Dedifferentiated amniotic fluid mesenchymal stem cell (primary cell): ENCODE measurements around the gene EVPL.
"Not testable (repeated sequence)": the region's sequence is repeated elsewhere in the genome, so short reads cannot be mapped to it uniquely, and the experiment has no call there.

Experiments used
- DNase-seq: peaks from one replicate; pipeline ENCODE4 v3.0.0-alpha.2; 2016; ENCODE audit errors: extremely low spot score

Gene EVPL

GRCh38 chr17:76048025-76048605 is 21.0 kb upstream of the EVPL start:
- no peak for DNase-seq

GRCh38 chr17:76046064-76046463 is 19.0 kb upstream of the EVPL start:
- DNase-seq: no peak

GRCh38 chr17:76044475-76045007 is 17.4 kb upstream of the EVPL start:
- DNase-seq: not testable (repeated sequence)

GRCh38 chr17:76042868-76043267 is 15.8 kb upstream of the EVPL start:
- DNase-seq: not testable (repeated sequence)

GRCh38 chr17:76040376-76040775 is 13.3 kb upstream of the EVPL start:
- DNase-seq: no peak

- no peak for DNase-seq
Observed at GRCh38 chr17:76039121-76039520, 12.0 kb upstream of the EVPL start.

- DNase-seq: no peak
Observed at GRCh38 chr17:76038050-76038449, 10.9 kb upstream of the EVPL start.

- no peak for DNase-seq
Observed at GRCh38 chr17:76036497-76037261, 9.6 kb upstream of the EVPL start.

GRCh38 chr17:76034428-76035350 is 7.6 kb upstream of the EVPL start:
- no peak for DNase-seq

GRCh38 chr17:76033139-76033538 is 6.0 kb upstream of the EVPL start:
- DNase-seq: no peak

GRCh38 chr17:76032780-76033108 is 5.6 kb upstream of the EVPL start:
- DNase-seq: no peak

GRCh38 chr17:76032073-76032779 is 5.1 kb upstream of the EVPL start:
- no peak for DNase-seq

GRCh38 chr17:76026714-76027158 is 370 bp downstream of the EVPL start:
- no peak for DNase-seq

GRCh38 chr17:76025294-76025693 is 1.8 kb downstream of the EVPL start:
- DNase-seq: no peak

- DNase-seq: no peak
Observed at GRCh38 chr17:76024353-76024752, 2.8 kb downstream of the EVPL start.

GRCh38 chr17:76023900-76024237 is 3.2 kb downstream of the EVPL start:
- no peak for DNase-seq

GRCh38 chr17:76022973-76023899 is 3.9 kb downstream of the EVPL start:
- no peak for DNase-seq

- no peak for DNase-seq
Observed at GRCh38 chr17:76022285-76022684, 4.8 kb downstream of the EVPL start.

GRCh38 chr17:76019833-76020467 is 7.2 kb downstream of the EVPL start:
- no peak for DNase-seq

- no peak for DNase-seq
Observed at GRCh38 chr17:76018801-76019200, 8.3 kb downstream of the EVPL start.
